ENCODE results near the gene DPEP3. TPM values are rescaled to one million over a fixed set of nuclear protein-coding genes. Genes with fewer than 3 reads are reported as not detected.
A peak's percentile ranks its signal among the peaks of the same experiment; 100 is the strongest.

DPEP3 gene
- total RNA-seq, 1 donor from 2014 or later = not detected

DNA sequence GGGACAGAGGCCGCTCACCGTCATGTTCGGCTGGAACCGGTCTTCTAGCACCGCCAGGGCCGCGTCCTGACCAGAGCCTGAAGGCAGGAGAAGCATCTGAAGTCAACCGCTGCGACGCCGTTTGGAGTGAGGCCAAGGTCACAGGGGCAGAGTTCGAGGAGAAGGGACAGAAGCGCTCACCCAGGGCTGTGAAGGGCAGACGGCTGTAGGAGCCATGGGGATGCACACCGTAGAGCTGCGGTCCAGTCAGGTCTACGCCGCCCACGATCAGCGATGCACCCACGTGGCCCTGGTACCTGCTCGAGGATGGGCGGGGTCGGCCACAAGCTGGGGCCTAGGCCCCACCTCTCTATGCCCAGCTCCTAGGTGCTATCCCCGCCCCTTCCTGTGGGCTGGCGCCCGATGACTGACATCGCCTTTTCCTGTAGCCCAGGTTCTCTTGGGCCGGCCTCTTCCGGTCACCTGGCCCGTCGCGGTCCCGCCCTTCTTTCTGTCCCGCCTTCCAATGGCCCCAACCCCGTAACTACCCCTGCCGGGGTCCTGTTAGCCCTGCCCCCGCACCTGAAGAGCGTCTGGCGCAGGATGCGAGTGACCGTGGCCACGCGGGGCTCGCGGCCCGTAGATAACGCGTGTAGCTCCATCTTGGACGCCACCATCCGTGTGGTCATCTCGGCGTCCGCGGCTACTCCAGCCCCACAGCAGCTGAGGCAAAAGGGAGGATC is 44.7 kb downstream of the DPEP3 start:
- Mint-ChIP-seq H3K27me3 (ENCODE audit: insufficient read depth) (no peaks in the 10 kb centered on the region), H3K27ac (peak overlapping the region; percentile 96), H3K4me1 (ENCODE audit: low read depth) (peaks cover 37% of the 10 kb centered on the region), H3K4me3 (peak overlapping the region; percentile 98), H3K9me3 (no peaks in the 10 kb centered on the region), H3K36me3 (ENCODE audit: low read depth) (peaks cover 37% of the 10 kb centered on the region)
- DNase-seq (ENCODE audit: low spot score) = peak; percentile 92
- intact Hi-C loops (cut with micrococcal nuclease) = loop anchor here (1.0 to 5.0 kb wide), 15 partner anchors 33 to 454 kb away; partner anchors contain the start of genes ACD, ATP6V0D1, CTCF and DDX28

DNA sequence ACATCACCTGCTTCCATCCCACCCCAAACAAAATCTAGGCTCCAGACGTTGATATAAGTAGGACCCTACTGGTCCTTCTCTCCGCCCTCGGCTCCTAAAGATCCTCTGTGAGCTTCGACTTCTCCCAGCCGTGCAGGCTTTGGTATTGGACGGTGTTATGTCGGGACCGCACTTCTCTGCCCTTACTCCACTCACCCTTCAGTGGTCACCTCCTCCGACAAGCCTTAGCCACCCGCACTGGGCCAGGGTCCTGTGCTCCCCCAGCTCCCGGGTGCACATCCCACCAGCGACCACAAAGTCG is 45.2 kb downstream of the DPEP3 start:
- H3K4me3 Mint-ChIP-seq = peak overlapping the region; percentile 98
- H3K9me3 Mint-ChIP-seq = no peaks in the 10 kb centered on the region
- H3K4me1 Mint-ChIP-seq (ENCODE audit: low read depth) = peaks cover 32% of the 10 kb centered on the region
- no peak for DNase-seq (ENCODE audit: low spot score)
- intact Hi-C loops (cut with micrococcal nuclease) = loop anchor here (1.0 to 5.0 kb wide), 13 partner anchors 33 to 454 kb away; partner anchors contain the start of genes ATP6V0D1, CTCF, DDX28 and DUS2
- H3K27ac Mint-ChIP-seq = peak overlapping the region; percentile 96
- H3K27me3 Mint-ChIP-seq (ENCODE audit: insufficient read depth) = no peaks in the 10 kb centered on the region
- H3K36me3 Mint-ChIP-seq (ENCODE audit: low read depth) = peaks cover 36% of the 10 kb centered on the region

DNA sequence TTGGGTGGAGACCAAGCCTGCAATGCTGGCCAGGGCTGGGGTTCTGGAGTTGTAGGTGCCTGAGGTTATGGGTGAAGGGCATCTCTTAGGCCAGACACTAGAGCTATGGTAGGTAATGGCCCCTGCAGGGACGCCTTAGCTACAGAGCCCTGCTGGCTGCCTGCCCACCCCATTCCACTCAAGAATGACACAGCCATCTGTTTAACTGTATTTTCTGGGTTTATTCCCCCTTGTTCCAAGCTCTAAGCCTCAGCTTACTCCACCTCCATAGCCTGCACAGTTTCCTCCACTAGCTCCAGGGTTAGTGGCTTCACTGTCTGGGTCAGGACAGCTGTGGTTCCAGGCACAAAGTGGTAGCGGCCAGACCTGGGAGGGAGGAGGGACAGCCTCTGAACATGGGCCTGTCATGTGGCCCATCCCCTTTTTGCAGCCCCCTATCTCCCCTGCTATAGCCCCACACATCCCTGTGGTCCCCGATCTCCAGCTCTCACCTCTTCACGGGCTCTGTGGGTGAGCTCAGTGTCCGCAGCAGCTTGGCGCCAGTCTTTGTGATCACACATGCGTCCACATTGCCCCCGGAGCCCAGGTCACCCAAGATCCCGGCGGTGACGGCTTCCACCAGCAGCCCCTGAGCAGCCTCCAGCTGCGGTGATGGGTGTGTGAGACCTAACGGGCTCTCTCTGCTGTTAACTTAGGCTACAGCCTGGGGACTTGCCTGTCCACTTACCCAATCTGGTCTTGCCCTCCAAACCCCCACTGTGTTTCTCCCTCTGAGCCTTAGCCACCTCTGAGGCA is 45.8 kb downstream of the DPEP3 start:
- no peaks in the 10 kb centered on the region for H3K27me3 Mint-ChIP-seq (ENCODE audit: insufficient read depth)
- H3K4me3 Mint-ChIP-seq = peak overlapping the region; percentile 98
- H3K27ac Mint-ChIP-seq = peak overlapping the region; percentile 96
- no peak for DNase-seq (ENCODE audit: low spot score)
- H3K9me3 Mint-ChIP-seq = no peaks in the 10 kb centered on the region
- peaks cover 34% of the 10 kb centered on the region for H3K36me3 Mint-ChIP-seq (ENCODE audit: low read depth)
- intact Hi-C loops (cut with micrococcal nuclease) = loop anchor here (1.0 to 5.0 kb wide), 13 partner anchors 34 to 453 kb away; partner anchors contain the start of genes ATP6V0D1, CTCF, DDX28 and DUS2
- H3K4me1 Mint-ChIP-seq (ENCODE audit: low read depth) = peaks cover 26% of the 10 kb centered on the region

DNA sequence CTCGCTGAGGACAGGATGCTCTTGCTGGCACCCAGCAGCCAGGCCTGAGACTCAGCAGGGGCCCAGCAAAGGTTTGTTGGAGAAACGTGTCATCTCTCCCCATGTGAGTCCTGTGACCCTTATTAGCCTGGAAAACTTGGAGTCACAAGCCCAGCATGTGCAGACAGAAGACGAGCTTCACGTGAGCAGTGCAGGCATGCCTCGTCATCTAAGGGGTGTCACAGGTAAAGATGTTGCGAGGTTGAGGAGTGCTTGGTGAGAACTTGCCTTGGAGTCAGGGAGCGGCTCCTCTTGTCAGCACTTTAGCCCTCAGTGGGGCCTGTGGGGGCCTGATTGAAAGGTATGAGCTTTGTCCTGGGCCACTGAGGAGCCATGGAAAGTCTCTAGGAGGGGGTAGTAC is 46.5 kb downstream of the DPEP3 start:
- Mint-ChIP-seq H3K9me3 (no peaks in the 10 kb centered on the region), H3K27me3 (ENCODE audit: insufficient read depth) (no peaks in the 10 kb centered on the region), H3K36me3 (ENCODE audit: low read depth) (peaks cover 34% of the 10 kb centered on the region), H3K27ac (peak overlapping the region; percentile 50), H3K4me3 (peak overlapping the region; percentile 22), H3K4me1 (ENCODE audit: low read depth) (peaks cover 25% of the 10 kb centered on the region)
- DNase-seq (ENCODE audit: low spot score) = no peak
- intact Hi-C loops (cut with micrococcal nuclease) = loop anchor here (2.0 kb wide), 1 partner anchor 91 kb away; the partner anchor contains the start of gene THAP11

DNA sequence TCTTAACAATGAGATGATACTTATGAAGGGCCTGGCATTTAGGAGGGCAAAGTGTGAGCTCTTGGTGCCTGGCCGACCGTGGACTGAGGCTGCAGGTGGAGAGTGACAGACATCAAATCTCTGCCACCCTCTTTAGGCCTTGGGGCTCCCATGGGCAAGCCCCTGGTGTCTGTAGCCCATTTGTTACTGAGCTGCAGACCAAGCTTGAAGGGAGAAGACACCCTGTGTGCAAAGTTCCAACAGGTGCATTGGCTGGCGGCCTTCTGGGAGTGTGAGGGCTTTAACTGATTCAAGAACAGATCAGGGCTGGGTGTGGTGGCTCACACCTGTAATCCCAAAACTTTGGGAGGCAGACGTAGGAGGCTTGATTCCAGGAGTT is 47.8 kb downstream of the DPEP3 start:
- no peaks in the 10 kb centered on the region for H3K9me3 Mint-ChIP-seq
- peaks cover 23% of the 10 kb centered on the region for H3K4me1 Mint-ChIP-seq (ENCODE audit: low read depth)
- intact Hi-C loops (cut with micrococcal nuclease) = no loop called here
- peaks cover 35% of the 10 kb centered on the region for H3K36me3 Mint-ChIP-seq (ENCODE audit: low read depth)
- no peak overlapping the region for H3K4me3 Mint-ChIP-seq
- no peak for DNase-seq (ENCODE audit: low spot score)
- H3K27me3 Mint-ChIP-seq (ENCODE audit: insufficient read depth) = no peaks in the 10 kb centered on the region
- no peak overlapping the region for H3K27ac Mint-ChIP-seq

DNA sequence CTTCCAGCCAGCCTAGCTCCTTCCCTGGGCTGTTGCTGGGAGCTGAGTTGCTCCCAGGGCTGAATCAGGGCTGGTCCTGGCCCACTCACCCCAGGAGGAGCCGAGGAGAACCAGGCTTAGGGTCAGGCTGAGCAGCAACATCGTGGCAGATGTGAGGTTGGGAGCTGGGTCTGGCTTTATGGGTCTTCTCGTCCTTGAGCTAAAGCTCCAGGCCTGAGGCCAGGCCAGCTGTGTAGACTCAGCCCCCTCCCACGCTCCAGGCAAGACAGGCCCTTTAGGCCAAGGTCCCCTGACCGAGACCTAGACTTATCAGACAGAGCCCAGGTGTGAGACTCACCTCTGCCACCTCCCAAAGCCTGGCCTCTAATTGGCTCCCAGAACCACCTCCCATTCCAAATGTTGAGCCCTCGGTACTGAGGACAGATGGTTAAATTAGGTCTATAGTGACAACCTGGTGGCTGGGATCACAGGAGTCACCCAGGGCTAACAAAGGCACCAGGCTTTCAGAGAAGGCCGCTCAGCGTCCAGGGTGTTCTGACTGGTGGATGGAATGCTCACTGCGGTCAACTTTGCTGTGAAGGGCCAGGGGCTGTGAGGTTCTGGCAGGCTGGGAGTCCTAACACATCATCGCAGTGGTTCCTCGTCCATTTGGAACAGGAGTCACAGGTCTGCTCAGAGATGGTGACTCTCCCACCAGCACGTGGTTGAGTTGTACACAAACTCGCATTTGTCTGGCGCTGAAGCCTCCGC is 48.4 kb downstream of the DPEP3 start, which contains the start of gene CTRL:
Gene CTRL, minus strand, starts transcription at position 151 of the 750 bp plus-strand sequence. Its CDS starts 10 bp downstream, at position 141.
- Mint-ChIP-seq H3K4me1 (ENCODE audit: low read depth) (peaks cover 18% of the 10 kb centered on the region), H3K27me3 (ENCODE audit: insufficient read depth) (no peaks in the 10 kb centered on the region), H3K36me3 (ENCODE audit: low read depth) (peaks cover 31% of the 10 kb centered on the region), H3K4me3 (no peak within 1 kb of the TSS), H3K27ac (peak within 1 kb of the TSS; percentile 29), H3K9me3 (no peaks in the 10 kb centered on the region)
- DNase-seq (ENCODE audit: low spot score) = no peak
- intact Hi-C loops (cut with micrococcal nuclease) = no loop called here

DNA sequence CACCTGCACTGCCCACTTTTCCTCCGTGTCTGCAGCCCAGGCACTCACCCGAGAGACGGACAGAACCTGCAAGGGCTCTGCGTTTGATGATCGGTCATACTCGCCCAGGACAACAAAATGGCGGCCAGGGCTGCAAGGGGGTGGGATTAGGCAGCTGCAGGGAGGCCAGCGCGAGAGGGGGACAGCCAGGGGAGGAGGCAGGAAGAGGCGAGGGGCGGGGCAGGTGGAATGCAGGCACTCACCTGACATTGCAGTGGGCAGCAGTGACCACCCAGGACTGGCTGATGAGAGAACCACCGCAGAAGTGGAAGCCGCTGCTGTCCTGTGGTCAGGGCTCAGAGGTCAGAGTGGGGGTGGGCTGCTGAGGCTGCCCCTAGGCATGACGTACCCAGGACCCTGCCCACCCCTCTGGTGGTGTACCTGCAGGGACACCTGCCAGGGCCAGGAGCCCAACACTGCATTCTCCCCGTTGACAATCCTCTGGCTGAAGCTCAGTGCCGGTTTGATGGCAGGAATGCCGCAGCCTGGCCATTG is 49.6 kb downstream of the DPEP3 start:
- no peak overlapping the region for H3K27ac Mint-ChIP-seq
- H3K4me3 Mint-ChIP-seq = no peak overlapping the region
- peaks cover 15% of the 10 kb centered on the region for H3K4me1 Mint-ChIP-seq (ENCODE audit: low read depth)
- no peak for DNase-seq (ENCODE audit: low spot score)
- intact Hi-C loops (cut with micrococcal nuclease) = no loop called here
- peaks cover 27% of the 10 kb centered on the region for H3K36me3 Mint-ChIP-seq (ENCODE audit: low read depth)
- no peaks in the 10 kb centered on the region for H3K9me3 Mint-ChIP-seq
- H3K27me3 Mint-ChIP-seq (ENCODE audit: insufficient read depth) = no peaks in the 10 kb centered on the region

DNA sequence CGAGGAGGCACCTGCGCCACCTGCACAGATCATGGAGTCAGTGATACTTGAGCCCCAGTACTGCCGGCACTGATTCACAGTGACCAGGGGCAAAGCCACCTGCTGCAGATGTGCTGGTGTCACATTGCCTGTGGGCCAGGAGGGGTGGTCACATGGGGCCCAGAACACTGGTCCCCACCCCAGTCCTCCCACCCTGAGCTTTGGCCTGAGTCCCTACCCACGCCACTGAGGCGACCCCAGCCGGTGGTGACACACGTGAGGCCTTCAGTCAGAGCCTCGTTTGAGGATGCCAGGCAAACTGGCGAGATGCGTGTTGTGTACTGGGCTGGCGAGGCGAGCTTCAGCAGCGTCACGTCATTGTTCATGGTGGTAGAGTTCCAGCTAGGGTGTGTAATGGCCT is 50.1 kb downstream of the DPEP3 start:
- Mint-ChIP-seq H3K27ac (no peak overlapping the region), H3K4me3 (no peak overlapping the region), H3K9me3 (no peaks in the 10 kb centered on the region), H3K4me1 (ENCODE audit: low read depth) (peaks cover 11% of the 10 kb centered on the region), H3K36me3 (ENCODE audit: low read depth) (peaks cover 22% of the 10 kb centered on the region), H3K27me3 (ENCODE audit: insufficient read depth) (no peaks in the 10 kb centered on the region)
- intact Hi-C loops (cut with micrococcal nuclease) = no loop called here
- no peak for DNase-seq (ENCODE audit: low spot score)

DNA sequence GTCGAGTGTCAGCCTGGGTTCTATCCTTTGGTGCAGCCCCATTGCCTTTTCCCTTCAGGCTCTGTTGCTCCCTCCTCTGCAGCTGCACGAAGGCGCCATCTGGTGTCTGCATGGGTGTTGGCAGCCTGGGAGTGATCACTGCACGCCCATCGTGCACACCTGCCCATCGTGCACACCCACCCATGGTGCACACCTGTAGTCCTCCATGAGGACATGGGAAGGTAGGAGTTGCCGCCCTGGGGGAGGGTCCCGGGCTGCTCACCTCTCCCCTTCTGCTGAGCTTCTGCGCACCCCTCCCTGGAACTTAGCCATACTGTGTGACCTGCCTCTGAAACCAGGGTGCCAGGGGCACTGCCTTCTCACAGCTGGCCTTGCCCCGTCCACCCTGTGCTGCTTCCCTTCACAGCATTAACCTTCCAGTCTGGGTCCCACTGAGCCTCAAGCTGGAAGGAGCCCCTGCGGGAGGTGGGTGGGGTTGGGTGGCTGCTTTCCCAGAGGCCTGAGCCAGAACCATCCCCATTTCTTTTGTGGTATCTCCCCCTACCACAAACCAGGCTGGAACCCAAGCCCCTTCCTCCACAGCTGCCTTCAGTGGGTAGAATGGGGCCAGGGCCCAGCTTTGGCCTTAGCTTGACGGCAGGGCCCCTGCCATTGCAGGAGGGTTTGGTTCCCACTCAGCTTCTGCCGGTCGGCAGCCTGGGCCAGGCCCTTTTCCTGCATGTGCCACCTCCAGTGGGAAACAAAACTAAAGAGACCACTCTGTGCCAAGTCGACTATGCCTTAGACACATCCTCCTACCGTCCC is 51.5 kb downstream of the DPEP3 start:
- H3K27ac Mint-ChIP-seq = no peak overlapping the region
- peaks cover 1% of the 10 kb centered on the region for H3K4me1 Mint-ChIP-seq (ENCODE audit: low read depth)
- no peak overlapping the region for H3K4me3 Mint-ChIP-seq
- H3K27me3 Mint-ChIP-seq (ENCODE audit: insufficient read depth) = no peaks in the 10 kb centered on the region
- DNase-seq (ENCODE audit: low spot score) = peak; percentile 67
- H3K9me3 Mint-ChIP-seq = no peaks in the 10 kb centered on the region
- intact Hi-C loops (cut with micrococcal nuclease) = loop anchor here (1.0 to 2.0 kb wide), 4 partner anchors 45 to 407 kb away; no protein-coding TSS in a partner anchor
- peaks cover 9% of the 10 kb centered on the region for H3K36me3 Mint-ChIP-seq (ENCODE audit: low read depth)

DNA sequence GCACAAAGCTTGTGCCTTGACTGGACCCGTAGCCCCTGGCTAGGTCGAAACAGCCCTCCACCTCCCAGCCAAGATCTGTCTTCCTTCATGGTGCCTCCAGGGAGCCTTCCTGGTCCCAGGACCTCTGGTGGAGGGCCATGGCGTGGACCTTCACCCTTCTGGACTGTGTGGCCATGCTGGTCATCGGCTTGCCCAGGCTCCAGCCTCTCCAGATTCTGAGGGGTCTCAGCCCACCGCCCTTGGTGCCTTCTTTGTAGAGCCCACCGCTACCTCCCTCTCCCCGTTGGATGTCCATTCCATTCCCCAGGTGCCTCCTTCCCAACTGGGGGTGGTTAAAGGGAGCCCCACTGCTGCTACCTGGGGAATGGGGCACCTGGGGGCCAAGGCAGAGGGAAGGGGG is 52.2 kb downstream of the DPEP3 start:
- DNase-seq (ENCODE audit: low spot score) = no peak
- no peak overlapping the region for H3K4me3 Mint-ChIP-seq
- intact Hi-C loops (cut with micrococcal nuclease) = loop anchor here (1.0 to 2.0 kb wide), 4 partner anchors 45 to 407 kb away; no protein-coding TSS in a partner anchor
- H3K9me3 Mint-ChIP-seq = no peaks in the 10 kb centered on the region
- no peaks in the 10 kb centered on the region for H3K4me1 Mint-ChIP-seq (ENCODE audit: low read depth)
- H3K27me3 Mint-ChIP-seq (ENCODE audit: insufficient read depth) = no peaks in the 10 kb centered on the region
- no peak overlapping the region for H3K27ac Mint-ChIP-seq
- H3K36me3 Mint-ChIP-seq (ENCODE audit: low read depth) = peaks cover 8% of the 10 kb centered on the region

DNA sequence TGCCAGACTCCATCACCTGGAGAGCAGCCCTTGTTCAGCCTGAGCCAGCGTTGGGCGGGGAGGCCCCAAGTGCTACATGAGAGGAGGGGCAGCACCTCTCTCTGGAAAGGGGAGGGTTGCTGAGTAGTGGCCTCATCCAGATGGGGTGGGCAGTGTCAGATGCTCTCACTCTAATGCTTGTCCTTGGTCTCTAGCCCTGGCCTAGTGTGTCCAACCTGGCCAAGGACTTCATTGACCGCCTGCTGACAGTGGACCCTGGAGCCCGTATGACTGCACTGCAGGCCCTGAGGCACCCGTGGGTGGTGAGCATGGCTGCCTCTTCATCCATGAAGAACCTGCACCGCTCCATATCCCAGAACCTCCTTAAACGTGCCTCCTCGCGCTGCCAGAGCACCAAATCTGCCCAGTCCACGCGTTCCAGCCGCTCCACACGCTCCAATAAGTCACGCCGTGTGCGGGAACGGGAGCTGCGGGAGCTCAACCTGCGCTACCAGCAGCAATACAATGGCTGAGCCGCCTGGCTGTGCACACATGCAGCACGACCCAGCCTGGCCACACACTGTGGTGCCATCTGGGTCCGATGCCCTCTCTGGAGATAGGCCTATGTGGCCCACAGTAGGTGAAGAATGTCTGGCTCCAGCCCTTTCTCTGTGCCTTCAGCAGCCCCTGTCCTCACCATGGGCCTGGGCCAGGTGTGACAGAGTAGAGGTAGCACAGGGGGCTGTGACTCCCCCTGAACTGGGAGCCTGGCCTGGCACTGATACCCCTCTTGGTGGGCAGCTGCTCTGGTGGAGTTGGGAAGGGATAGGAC is 53.0 kb downstream of the DPEP3 start:
- Mint-ChIP-seq H3K4me3 (no peak overlapping the region), H3K27me3 (ENCODE audit: insufficient read depth) (no peaks in the 10 kb centered on the region), H3K27ac (no peak overlapping the region), H3K9me3 (no peaks in the 10 kb centered on the region), H3K4me1 (ENCODE audit: low read depth) (peaks cover 7% of the 10 kb centered on the region), H3K36me3 (ENCODE audit: low read depth) (peaks cover 5% of the 10 kb centered on the region)
- intact Hi-C loops (cut with micrococcal nuclease) = no loop called here
- no peak for DNase-seq (ENCODE audit: low spot score)

Measured in activated T-helper 1 cell treated with anti-CD3 and anti-CD28 coated beads, Interleukin-12 subunit alpha, Interleukin-12 subunit beta, Interleukin-2, Interleukin-4 antibody, amounts not matched to agents 30 ng/mL and 10 ng/mL and 1 ng/mL, durations not matched to agents 14 hours and 24 hours and 36 hours (primary cell).